ENCODE data around the gene SYNM. TPM values are rescaled to one million over a fixed set of nuclear protein-coding genes. Genes with fewer than 3 reads are reported as not detected.

SYNM gene
- total and polyA plus RNA-seq, 2 experiments from 2014 or later: 0.74 to 3.5 TPM

GRCh38 chr15:99102332-99103235, 2.3 kb upstream of the SYNM start:
- Histone ChIP-seq H3K27me3 (ENCODE audit: insufficient read depth) (peaks cover 53% of the 10 kb centered on the region), H2AFZ (no peak overlapping the region), H3K4me3 (no peak overlapping the region), H3K79me2 (replicated peaks; ENCODE audit: insufficient read depth) (no peaks in the 10 kb centered on the region), H3K27ac (ENCODE audit: low read depth) (no peak overlapping the region), H3F3A (replicated peaks; ENCODE audit: low read depth) (0 out of 2 replicates have a peak, but pooled peaks cover 9% of the 10 kb centered on the region), H3K36me3 (ENCODE audit: insufficient read depth) (no peaks in the 10 kb centered on the region), H4K20me1 (replicated peaks; ENCODE audit: insufficient read depth) (peaks cover 5% of the 10 kb centered on the region; the same call in 1 of the 2 replicates), H3K9me2 (ENCODE audit: insufficient read depth) (no peaks in the 10 kb centered on the region), H3K4me1 (ENCODE audit: insufficient read depth) (no peaks in the 10 kb centered on the region), H3K4me2 (no peak overlapping the region)
- DNase-seq (ENCODE audit: low spot score) (no peak), ATAC-seq (no peak)
- Mint-ChIP-seq H3K4me3 (no peak overlapping the region), H3K4me1 (peaks cover 5% of the 10 kb centered on the region; the same call in 2 of the 3 replicates), H3K36me3 (ENCODE audit: low read depth) (no peaks in the 10 kb centered on the region), H3K9me3 (no peaks in the 10 kb centered on the region), H3K27ac (no peak overlapping the region), H3K27me3 (ENCODE audit: insufficient read depth, low read depth, poor library complexity) (peaks cover 34% of the 10 kb centered on the region)
- no peak for TF ChIP-seq STAT1 (IDR thresholded peaks at IDR 0.05; ENCODE audit: unreplicated experiment)
- TF ChIP-seq ZNF114 (CRISPR knock-in tag; IDR thresholded peaks at IDR 0.05): no peak
- TF ChIP-seq CREB1 (CRISPR knock-in tag; IDR thresholded peaks at IDR 0.05; ENCODE audit: low read depth): no peak
- no peak for TF ChIP-seq JUNB (IDR thresholded peaks at IDR 0.05; ENCODE audit: unreplicated experiment)
- no peak for TF ChIP-seq NANOG (IDR thresholded peaks at IDR 0.05; ENCODE audit: borderline replicate concordance)
- TF ChIP-seq REST (IDR thresholded peaks at IDR 0.05; ENCODE audit: unreplicated experiment): no peak
- no peak for TF ChIP-seq ZNF462 (CRISPR knock-in tag; IDR thresholded peaks at IDR 0.05)
- no peak for TF ChIP-seq ZNF331 (CRISPR knock-in tag; IDR thresholded peaks at IDR 0.05; ENCODE audit: low read depth)
- no peak for TF ChIP-seq EZH2phosphoT487 (IDR thresholded peaks at IDR 0.05; ENCODE audit: unreplicated experiment)
- no peak for TF ChIP-seq EZH2 (IDR thresholded peaks at IDR 0.05; ENCODE audit: low read depth, unreplicated experiment)
- TF ChIP-seq ETS1 (IDR thresholded peaks at IDR 0.05): no peak
